HG03060 (cell line): ENCODE results near the gene WFIKKN1.
"Not testable (repeated sequence)": the region's sequence is repeated elsewhere in the genome, so short reads cannot be mapped to it uniquely, and the experiment has no call there.

Experiments
- ATAC-seq: cut with Tn5 transposase; IDR thresholded peaks from one replicate; pipeline ENCODE4 v1.9.1; 2021; ENCODE audit warnings: low read depth, moderate number of reproducible peaks; ENCODE audit not compliant: unreplicated experiment

Gene WFIKKN1

DNA sequence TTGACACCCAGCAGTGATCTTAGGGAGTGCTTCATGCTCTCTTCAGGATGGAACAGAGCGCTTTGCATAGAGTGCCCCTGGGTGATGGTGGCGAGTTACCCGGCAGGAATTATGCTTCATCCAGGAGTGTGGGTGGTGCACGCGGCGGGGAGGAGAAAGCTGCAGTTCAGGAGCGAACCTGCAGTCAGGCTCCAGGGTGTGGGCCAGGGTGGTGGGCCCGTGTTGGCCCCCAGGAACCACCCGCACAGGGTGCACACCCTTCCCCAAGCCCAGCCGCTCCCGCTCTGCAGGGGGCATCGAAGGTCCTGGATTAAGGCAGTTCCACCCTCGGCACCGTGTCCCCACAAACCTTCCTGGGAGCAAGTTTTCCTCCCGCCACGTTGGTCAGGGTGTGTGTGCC, 37.0 kb upstream of the WFIKKN1 start:
- no peak for ATAC-seq

DNA sequence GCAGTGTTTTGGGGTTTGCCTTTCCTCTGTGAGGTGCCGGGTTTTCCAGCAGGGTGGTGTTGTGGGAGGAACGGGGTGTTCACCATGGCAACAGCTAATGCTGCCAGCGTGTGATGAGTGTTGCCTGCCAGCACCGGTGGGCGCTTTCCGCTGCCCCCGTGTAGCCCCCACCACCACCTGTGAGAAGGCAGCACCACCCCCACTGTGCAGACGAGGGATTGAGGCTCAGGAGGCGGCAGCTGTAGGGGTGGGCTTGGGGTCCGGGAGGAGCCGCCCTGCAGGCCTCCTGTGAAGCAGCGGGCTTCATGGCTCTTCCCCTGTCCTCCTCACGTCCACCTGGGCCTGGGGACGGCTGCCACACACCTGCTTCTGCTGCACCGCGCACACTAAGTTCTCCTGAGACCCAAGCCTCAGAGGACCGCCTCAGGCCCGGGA, 35.7 kb upstream of the WFIKKN1 start:
- no peak for ATAC-seq

GRCh38 chr16:595942-596735, 34.6 kb upstream of the WFIKKN1 start:
- ATAC-seq: no peak

GRCh38 chr16:596736-597060, 34.1 kb upstream of the WFIKKN1 start:
- no peak for ATAC-seq

DNA sequence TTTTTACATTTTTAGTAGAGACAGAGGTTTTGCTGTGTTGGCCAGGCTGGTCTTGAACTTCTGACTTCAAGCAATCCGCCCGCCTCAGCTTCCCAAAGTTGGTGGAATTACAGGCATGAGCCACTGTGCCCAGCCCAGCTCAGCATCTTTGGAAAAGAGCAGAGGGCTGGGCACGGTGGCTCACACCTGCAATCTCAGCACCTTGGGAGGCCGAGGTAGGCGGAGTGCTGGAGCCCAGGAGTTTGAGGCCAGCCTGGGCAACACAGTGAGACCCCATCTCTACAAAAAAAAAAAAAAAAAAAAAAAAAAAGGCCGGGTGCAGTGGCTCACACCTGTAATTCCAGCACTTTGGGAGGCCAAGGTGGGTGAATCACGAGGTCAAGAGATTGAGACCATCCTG, 33.1 kb upstream of the WFIKKN1 start:
- ATAC-seq: not testable (repeated sequence)

GRCh38 chr16:598823-599739, 31.7 kb upstream of the WFIKKN1 start:
- ATAC-seq: no peak

GRCh38 chr16:600781-601180, 30.0 kb upstream of the WFIKKN1 start:
- ATAC-seq: no peak

- no peak for ATAC-seq
Measured at GRCh38 chr16:603933-604332, 26.9 kb upstream of the WFIKKN1 start.

- no peak for ATAC-seq
Measured at GRCh38 chr16:606656-607307, 24.0 kb upstream of the WFIKKN1 start.

DNA sequence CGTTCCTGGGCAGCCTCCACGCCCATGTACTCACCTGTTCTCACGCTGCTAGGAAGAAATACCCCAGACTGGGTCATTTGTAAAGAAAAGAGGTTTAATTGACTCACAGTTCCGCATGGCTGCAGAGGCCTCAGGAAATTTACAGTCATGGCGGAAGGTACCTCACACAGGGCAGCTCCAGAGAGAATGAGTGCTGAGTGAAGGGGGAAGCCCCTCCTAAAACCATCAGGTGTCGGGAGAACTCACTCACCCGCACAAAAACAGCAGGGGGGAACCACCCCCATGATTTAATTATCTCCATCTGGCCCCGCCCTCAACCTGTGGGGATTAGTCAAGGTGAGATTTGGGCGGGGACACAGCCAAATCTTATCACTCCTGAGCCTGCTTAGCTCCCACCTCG, 22.8 kb upstream of the WFIKKN1 start:
- no peak for ATAC-seq

GRCh38 chr16:609316-609715, 21.5 kb upstream of the WFIKKN1 start:
- no peak for ATAC-seq

- no peak for ATAC-seq
Measured at GRCh38 chr16:609984-610383, 20.8 kb upstream of the WFIKKN1 start.

GRCh38 chr16:610513-611381, 20.0 kb upstream of the WFIKKN1 start:
- no peak for ATAC-seq

DNA sequence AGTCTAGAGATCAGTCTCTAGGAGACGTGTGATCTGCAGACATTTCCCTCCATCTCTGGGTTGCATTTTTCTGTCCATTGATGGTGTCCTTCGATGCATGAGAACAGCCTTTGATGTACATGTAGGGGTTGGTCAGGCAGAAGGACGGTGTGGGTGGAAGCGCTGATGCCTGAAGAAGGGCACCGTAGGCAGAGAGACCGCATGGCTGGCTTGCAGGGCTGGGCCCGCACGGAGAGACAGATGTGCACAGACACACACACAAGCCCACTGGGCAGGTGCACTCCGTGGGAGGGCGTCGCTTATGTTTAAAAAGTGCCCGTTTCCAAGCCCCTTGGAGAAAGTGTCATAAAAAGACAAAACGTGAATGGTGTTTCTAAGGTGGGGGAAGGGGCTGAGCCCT, 15.7 kb upstream of the WFIKKN1 start:
- ATAC-seq: no peak

DNA sequence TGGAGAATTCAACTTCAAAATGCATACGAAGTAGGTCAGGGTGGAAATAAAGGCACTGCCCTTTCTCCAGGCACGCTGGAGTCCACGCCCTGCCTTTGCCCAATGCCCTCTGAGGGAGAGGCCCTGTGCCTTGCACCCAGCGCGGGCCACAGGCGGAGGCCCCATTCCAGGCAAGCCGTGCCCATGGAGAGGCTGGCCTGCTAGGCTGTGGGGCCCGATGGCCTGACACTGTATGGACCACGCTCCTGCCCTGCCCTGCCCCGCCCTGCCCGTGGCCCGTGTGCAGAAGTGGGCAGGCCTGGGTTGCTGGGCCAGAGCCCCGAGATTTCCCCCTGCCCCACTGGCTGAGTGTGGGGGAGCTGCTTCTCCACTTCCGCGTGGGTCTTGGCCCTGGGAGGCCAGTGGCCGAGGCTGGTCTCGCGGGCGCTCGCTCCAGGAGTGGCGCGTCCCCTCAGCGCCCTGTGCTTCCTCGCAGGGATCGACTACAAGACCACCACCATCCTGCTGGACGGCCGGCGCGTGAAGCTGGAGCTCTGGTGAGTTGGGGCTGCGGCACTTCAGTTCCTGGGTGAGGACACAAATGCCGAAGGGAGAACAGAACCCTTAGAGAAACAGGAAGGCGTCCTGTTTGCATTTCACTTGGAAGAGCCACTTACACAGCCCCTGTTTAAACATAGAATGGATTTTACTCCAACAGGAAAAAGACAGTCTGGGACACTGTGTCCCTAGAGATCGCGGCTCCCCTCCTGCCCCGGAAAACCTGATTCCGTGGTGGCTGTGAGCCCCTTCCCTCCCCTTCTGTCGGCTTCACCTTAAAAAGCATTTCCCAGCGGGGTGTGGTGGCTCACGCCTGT, 13.8 kb upstream of the WFIKKN1 start:
- ATAC-seq: no peak

DNA sequence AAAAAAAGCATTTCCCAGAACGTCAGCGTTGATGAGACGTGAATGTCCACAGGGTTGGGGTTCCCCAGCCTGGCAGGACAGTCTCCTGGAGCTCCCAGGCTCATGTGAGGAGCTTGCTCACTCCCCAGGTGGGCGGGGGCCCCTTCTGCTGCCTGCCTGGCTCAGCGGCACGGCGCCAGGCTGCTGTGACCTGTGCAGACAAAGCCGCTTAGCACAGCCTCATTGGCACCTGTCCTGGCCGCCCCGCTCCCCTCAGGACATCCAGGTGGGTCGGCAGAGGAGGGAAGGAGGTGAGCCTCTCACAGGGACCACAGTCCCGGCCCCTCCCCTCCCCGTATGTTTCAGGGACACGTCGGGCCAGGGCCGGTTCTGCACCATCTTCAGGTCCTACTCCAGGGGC, 12.9 kb upstream of the WFIKKN1 start:
- no peak for ATAC-seq

- no peak for ATAC-seq
Measured at GRCh38 chr16:619476-620100, 11.2 kb upstream of the WFIKKN1 start.

GRCh38 chr16:620700-621525, 9.9 kb upstream of the WFIKKN1 start:
- ATAC-seq: no peak
